HG03159 (cell line): ENCODE measurements around the gene SCN4A.
A peak's percentile ranks its signal among the peaks of the same experiment; 100 is the strongest.
"Not testable (repeated sequence)": the region's sequence is repeated elsewhere in the genome, so short reads cannot be mapped to it uniquely, and the experiment has no call there.

Source experiments
- ATAC-seq: cut with Tn5 transposase; IDR thresholded peaks from one replicate; pipeline ENCODE4 v1.9.1; 2021; ENCODE audit warnings: mild to moderate bottlenecking, moderate library complexity; ENCODE audit not compliant: unreplicated experiment

SCN4A gene

GRCh38 chr17:63939401-63939800 lies 33.3 kb downstream of the SCN4A start:
- ATAC-seq: no peak

- no peak for ATAC-seq
These were observed 34.8 kb downstream of the SCN4A start for GRCh38 chr17:63937920-63938319.

- ATAC-seq: no peak
These were observed 35.4 kb downstream of the SCN4A start for GRCh38 chr17:63937319-63937718.

- ATAC-seq: no peak
These were observed 38.3 kb downstream of the SCN4A start for GRCh38 chr17:63934183-63935112.

GRCh38 chr17:63933598-63933997 lies 39.1 kb downstream of the SCN4A start:
- no peak for ATAC-seq

GRCh38 chr17:63932721-63933120 lies 40.0 kb downstream of the SCN4A start:
- no peak for ATAC-seq

- peak; percentile 79 for ATAC-seq
These were observed 40.6 kb downstream of the SCN4A start, which contains the start of gene CD79B for GRCh38 chr17:63931981-63932561. Gene CD79B (minus strand): TSS chr17:63932331. CDS start chr17:63932261, 70 bp downstream.

- ATAC-seq: no peak
These were observed 41.7 kb downstream of the SCN4A start for GRCh38 chr17:63930951-63931575.

GRCh38 chr17:63929860-63930766 lies 42.6 kb downstream of the SCN4A start:
- no peak for ATAC-seq

- no peak for ATAC-seq
These were observed 43.6 kb downstream of the SCN4A start for GRCh38 chr17:63928966-63929695.

GRCh38 chr17:63928172-63928666 lies 44.5 kb downstream of the SCN4A start:
- no peak for ATAC-seq

- no peak for ATAC-seq
These were observed 45.1 kb downstream of the SCN4A start for GRCh38 chr17:63927464-63928171.

- no peak for ATAC-seq
These were observed 46.6 kb downstream of the SCN4A start for GRCh38 chr17:63926164-63926563.

- ATAC-seq: no peak
These were observed 47.1 kb downstream of the SCN4A start for GRCh38 chr17:63925615-63926014.

- ATAC-seq: peak; percentile 60
These were observed 50.3 kb downstream of the SCN4A start for GRCh38 chr17:63922402-63922801.

- ATAC-seq: not testable (repeated sequence)
These were observed 51.9 kb downstream of the SCN4A start for GRCh38 chr17:63920779-63921178.

- not testable (repeated sequence) for ATAC-seq
These were observed 52.7 kb downstream of the SCN4A start for GRCh38 chr17:63920050-63920449.

- ATAC-seq: no peak
These were observed 53.4 kb downstream of the SCN4A start for GRCh38 chr17:63919311-63919723.

- ATAC-seq: not testable (repeated sequence)
These were observed 53.9 kb downstream of the SCN4A start, which contains the start of gene GH1 for GRCh38 chr17:63918789-63919305. Gene GH1 (minus strand): TSS chr17:63918839. CDS start chr17:63918776, 63 bp downstream.
